GM23248 (cell line): ENCODE data around the gene BIRC7.

Experiments used
- EZH2 ChIP-seq: fragments of 200-600 bp; sonication (generic); IDR thresholded peaks from 2 replicates; pipeline ENCODE4 v1.6.1; 2018; ENCODE audit warnings: antibody characterized with exemption, mild to moderate bottlenecking; ENCODE audit not compliant: insufficient read depth, poor library complexity, severe bottlenecking
- EZH2phosphoT487 ChIP-seq: fragments of 200-600 bp; sonication (generic); IDR thresholded peaks from 2 replicates; pipeline ENCODE4 v1.6.1; 2018; ENCODE audit warnings: antibody characterized with exemption, moderate library complexity, mild to moderate bottlenecking, low read depth; ENCODE audit not compliant: insufficient read depth

GRCh38 chr20:63186528-63187316 is 49.0 kb upstream of the BIRC7 start:
- TF ChIP-seq EZH2phosphoT487 (no peak), EZH2 (no peak)
